RKO (cell line): ENCODE data around the gene CAMKK2.

Experiments
- DNase-seq: peaks from one replicate; pipeline ENCODE4 v3.0.0-alpha.2; 2016; ENCODE audit warnings: low spot score

The CAMKK2 gene

DNA sequence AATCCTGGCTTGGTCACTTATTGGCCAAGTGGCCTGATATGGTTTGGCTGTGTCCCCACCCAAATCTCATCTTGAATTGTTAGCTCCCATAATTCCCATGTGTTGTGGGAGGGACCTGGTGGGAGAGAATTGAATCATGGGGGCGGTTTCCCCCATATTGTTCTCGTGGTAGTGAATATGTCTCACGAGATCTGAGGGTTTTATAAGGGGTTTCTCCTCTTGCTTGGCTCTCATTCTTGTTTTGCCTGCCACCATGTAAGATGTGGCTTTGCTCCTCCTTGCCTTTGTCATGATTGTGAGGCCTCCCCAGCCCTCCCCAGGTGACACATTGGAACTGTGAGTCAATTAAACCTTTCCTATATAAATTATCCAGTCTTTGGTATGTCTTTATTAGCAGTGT is 105.4 kb downstream of the CAMKK2 start:
- no peak for DNase-seq

DNA sequence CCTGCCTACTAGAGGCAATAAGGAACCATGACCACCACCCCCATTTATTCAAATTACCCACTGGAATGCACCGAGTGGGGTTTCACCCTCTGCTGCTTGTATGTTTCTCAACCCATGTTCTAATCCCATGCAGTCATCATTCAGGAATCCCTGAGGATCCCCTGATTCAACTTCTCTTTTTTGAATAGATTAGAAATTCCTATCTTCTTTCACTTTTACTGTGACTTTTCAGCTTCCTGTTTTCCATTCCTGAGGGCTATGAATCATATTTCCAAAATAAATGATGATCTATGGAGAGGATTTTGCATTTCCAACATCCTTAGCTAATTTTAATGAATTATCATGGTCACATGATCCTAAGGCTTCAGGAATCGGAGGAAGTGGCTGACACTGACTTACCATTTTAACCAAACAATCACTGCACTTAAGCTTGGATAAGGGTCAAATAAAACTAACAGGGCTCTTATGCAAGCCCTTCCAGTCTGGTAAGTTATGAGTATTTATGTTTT is 105.9 kb downstream of the CAMKK2 start:
- peak; percentile 67 for DNase-seq

DNA sequence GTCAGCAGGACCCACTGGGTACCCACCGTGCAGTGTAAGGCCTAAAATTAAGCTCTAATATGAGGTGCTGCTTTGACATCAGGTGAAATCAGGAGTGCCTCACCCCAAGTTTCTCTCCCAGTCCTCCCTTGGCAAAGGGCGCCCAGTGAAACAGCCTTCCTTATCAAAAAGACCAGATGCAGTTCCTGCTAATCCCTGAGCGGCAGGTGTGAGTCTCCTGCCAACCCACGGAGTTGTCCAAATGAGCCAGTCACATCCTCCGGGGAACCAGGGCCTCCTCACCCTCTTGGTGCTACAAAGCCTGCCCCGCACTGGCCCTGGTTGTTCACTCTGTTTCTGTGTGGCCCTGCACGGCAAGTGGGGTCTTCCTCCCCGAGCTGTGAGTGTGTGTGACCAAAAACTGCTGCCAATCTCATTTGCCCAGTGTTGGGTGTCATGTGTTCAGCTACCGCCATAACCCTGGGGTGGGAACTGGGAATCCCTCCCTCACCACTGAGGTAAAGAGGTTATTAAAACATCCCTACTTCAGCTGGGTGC is 106.8 kb downstream of the CAMKK2 start:
- no peak for DNase-seq

DNA sequence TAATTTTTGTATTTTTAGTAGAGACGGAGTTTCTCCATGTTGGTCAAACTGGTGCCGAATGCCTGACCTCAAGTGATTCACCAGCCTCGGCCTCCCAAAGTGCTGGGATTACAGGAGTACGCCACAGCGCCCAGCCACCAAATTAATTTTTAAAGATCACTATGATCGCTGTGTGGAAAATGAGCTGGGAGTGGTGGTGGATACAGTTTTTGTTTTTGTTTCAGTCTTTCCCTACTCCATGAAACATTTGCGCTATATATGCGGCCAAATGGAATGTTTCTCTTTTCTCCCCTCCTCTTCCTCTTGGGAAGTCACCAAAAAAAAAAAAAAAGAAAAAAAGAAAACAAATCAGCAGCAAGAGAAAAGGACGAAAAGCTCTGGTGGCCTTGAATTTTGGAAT is 107.4 kb downstream of the CAMKK2 start:
- DNase-seq = no peak

- DNase-seq = no peak
These were observed 108.3 kb downstream of the CAMKK2 start for GRCh38 chr12:121188227-121188626.
